Uterus (tissue), 2 donors: Measurements from ENCODE around the gene MMP26.

Source experiments
- POLR2A ChIP-seq, 2 donors: fragments of 450-650 bp; IDR thresholded peaks; one replicate each; pipeline ENCODE4 v1.6.1; 2016; ENCODE audit warnings: antibody characterized with exemption in 2 of 2, mild to moderate bottlenecking in 1 of 2, moderate library complexity in 1 of 2
- TF ChIP-seq, protein P1 (sequence below), 4 experiments: fragments of 200-600 bp in 2 of 4; fragments of 450-650 bp in 2 of 4; sonication (generic) in 2 of 4; IDR thresholded peaks; one replicate each; pipeline ENCODE4 v1.5.1; 2016 to 2019; ENCODE audit warnings: antibody characterized with exemption in 4 of 4, mild to moderate bottlenecking in 2 of 4, moderate library complexity in 1 of 4

- TF ChIP-seq, protein P1, sequence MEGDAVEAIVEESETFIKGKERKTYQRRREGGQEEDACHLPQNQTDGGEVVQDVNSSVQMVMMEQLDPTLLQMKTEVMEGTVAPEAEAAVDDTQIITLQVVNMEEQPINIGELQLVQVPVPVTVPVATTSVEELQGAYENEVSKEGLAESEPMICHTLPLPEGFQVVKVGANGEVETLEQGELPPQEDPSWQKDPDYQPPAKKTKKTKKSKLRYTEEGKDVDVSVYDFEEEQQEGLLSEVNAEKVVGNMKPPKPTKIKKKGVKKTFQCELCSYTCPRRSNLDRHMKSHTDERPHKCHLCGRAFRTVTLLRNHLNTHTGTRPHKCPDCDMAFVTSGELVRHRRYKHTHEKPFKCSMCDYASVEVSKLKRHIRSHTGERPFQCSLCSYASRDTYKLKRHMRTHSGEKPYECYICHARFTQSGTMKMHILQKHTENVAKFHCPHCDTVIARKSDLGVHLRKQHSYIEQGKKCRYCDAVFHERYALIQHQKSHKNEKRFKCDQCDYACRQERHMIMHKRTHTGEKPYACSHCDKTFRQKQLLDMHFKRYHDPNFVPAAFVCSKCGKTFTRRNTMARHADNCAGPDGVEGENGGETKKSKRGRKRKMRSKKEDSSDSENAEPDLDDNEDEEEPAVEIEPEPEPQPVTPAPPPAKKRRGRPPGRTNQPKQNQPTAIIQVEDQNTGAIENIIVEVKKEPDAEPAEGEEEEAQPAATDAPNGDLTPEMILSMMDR (IDR thresholded peaks at IDR 0.05), result no peak
- TF ChIP-seq POLR2A (IDR thresholded peaks at IDR 0.05), result no peak
These were observed 8.7 kb downstream of the MMP26 start for GRCh38 chr11:4713241-4713640.
